Putamen (tissue), 1 donor: ENCODE measurements around the gene FLOT2.
A peak's percentile ranks its signal among the peaks of the same experiment; 100 is the strongest.
"Not testable (repeated sequence)": the region's sequence is repeated elsewhere in the genome, so short reads cannot be mapped to it uniquely, and the experiment has no call there.

Experiments
- DNase-seq: peaks from one replicate; pipeline ENCODE4 v3.0.0-alpha.2; 2016; ENCODE audit warnings: low spot score

FLOT2 gene

GRCh38 chr17:28873839-28874238, 23.7 kb downstream of the FLOT2 start:
- no peak for DNase-seq

GRCh38 chr17:28871056-28871579, 26.4 kb downstream of the FLOT2 start:
- DNase-seq, result no peak

- no peak for DNase-seq
Measured at GRCh38 chr17:28867276-28867675, 30.3 kb downstream of the FLOT2 start.

- no peak for DNase-seq
Measured at GRCh38 chr17:28865946-28866752, 31.4 kb downstream of the FLOT2 start.

GRCh38 chr17:28864991-28865849, 32.3 kb downstream of the FLOT2 start:
- DNase-seq, result no peak

- DNase-seq, result no peak
Measured at GRCh38 chr17:28863953-28864352, 33.6 kb downstream of the FLOT2 start.

- DNase-seq, result no peak
Measured at GRCh38 chr17:28862561-28862960, 35.0 kb downstream of the FLOT2 start.

GRCh38 chr17:28861393-28862203, 35.9 kb downstream of the FLOT2 start:
- DNase-seq, result no peak

GRCh38 chr17:28860363-28860808, 37.1 kb downstream of the FLOT2 start:
- no peak for DNase-seq

GRCh38 chr17:28858801-28859355, 38.7 kb downstream of the FLOT2 start:
- no peak for DNase-seq

- DNase-seq, result no peak
Measured at GRCh38 chr17:28857905-28858800, 39.4 kb downstream of the FLOT2 start.

GRCh38 chr17:28856028-28856574, 41.4 kb downstream of the FLOT2 start:
- DNase-seq, result no peak

- DNase-seq, result no peak
Measured at GRCh38 chr17:28855336-28855679, 42.2 kb downstream of the FLOT2 start.

- DNase-seq, result peak; percentile 90
Measured at GRCh38 chr17:28854457-28855335, 42.8 kb downstream of the FLOT2 start, which contains the start of gene ERAL1. TSS of gene ERAL1 (plus strand) at chr17:28855016. CDS start at chr17:28855035, 19 bp downstream.

- DNase-seq, result no peak
Measured at GRCh38 chr17:28853295-28853694, 44.2 kb downstream of the FLOT2 start.

- DNase-seq, result no peak
Measured at GRCh38 chr17:28849281-28849680, 48.3 kb downstream of the FLOT2 start.

- not testable (repeated sequence) for DNase-seq
Measured at GRCh38 chr17:28848667-28849066, 48.9 kb downstream of the FLOT2 start.

GRCh38 chr17:28846699-28847098, 50.8 kb downstream of the FLOT2 start:
- not testable (repeated sequence) for DNase-seq

- no peak for DNase-seq
Measured at GRCh38 chr17:28846231-28846630, 51.3 kb downstream of the FLOT2 start.
